Body of pancreas (tissue), 4 donors: Measurements from ENCODE around the gene CDH22. TPM values are rescaled to one million over a fixed set of nuclear protein-coding genes. Genes with fewer than 3 reads are reported as not detected.

Source experiments
- ATAC-seq: fragments of 150-250 bp; one replicate; pipeline ENCODE4 v1.9.1; 2016
- DNase-seq, 4 donors: peaks; one replicate each; pipeline ENCODE4 v3.0.0-alpha.2; 2019
- H3K27ac ChIP-seq, 4 donors: fragments of 200-600 bp; sonication (generic); 1 replicate in 3 of 4; 2 replicates in 1 of 4; pipeline versions ENCODE4 v1.5.1 to v1.6.1; 2016 to 2019; ENCODE audit warnings: mild to moderate bottlenecking in 1 of 4, mixed read lengths in 1 of 4, moderate library complexity in 1 of 4
- H3K27me3 ChIP-seq, 2 donors: fragments of 200-600 bp; sonication (generic); one replicate each; pipeline ENCODE4 v1.6.0; 2016; ENCODE audit warnings: mild to moderate bottlenecking in 1 of 2
- H3K36me3 ChIP-seq, 2 donors: fragments of 200-600 bp; sonication (generic); replicated peaks in 1 of 2; 2 replicates each; pipeline ENCODE4 v1.5.1; 2016; ENCODE audit warnings: low read depth in 2 of 2; ENCODE audit not compliant: insufficient read depth in 1 of 2
- H3K4me1 ChIP-seq: fragments of 200-600 bp; sonication (generic); one replicate; pipeline ENCODE4 v1.6.0; 2016
- H3K4me3 ChIP-seq, 2 donors: fragments of 200-600 bp; sonication (generic); 1 replicate in 1 of 2; 2 replicates in 1 of 2; pipeline ENCODE4 v1.5.1; 2016 to 2019
- H3K9me3 ChIP-seq, 3 donors: fragments of 200-600 bp; sonication (generic); 1 replicate in 2 of 3; 2 replicates in 1 of 3; pipeline ENCODE4 v1.5.1; 2016
- POLR2A ChIP-seq, 3 donors: fragments of 450-650 bp; IDR thresholded peaks; one replicate each; pipeline ENCODE4 v1.6.1; 2016; ENCODE audit warnings: antibody characterized with exemption in 3 of 3, mild to moderate bottlenecking in 2 of 3
- WGBS, 2 donors: methylation state at CpG; one replicate each; pipeline ENCODE4 v1.1.5; 2017; 5-methylcytosine and 5-hydroxymethylcytosine counted together
- intact Hi-C: fragments of 100-400 bp; cut with DNase I; formaldehyde crosslinking; loops from one replicate; pipeline ENCODE4 v1.15.1; 2023
- total RNA-seq, 2 donors: library from RNA; depleted of rRNA; stranded (reverse); fragments of >200 nt; gene quantifications; one replicate each; pipeline ENCODE4 v1.1.0, GENCODE V29; 2016
- TF ChIP-seq, protein P1 (sequence below), 7 experiments: fragments of 450-650 bp in 4 of 7; fragments of 200-600 bp in 3 of 7; sonication (generic) in 3 of 7; IDR thresholded peaks; one replicate each; pipeline ENCODE4 v1.5.1; 2016 to 2019; ENCODE audit warnings: antibody characterized with exemption in 7 of 7

The CDH22 gene
- total RNA-seq, 2 donors from 2014 or later = 1.3 to 2.1 TPM

DNA sequence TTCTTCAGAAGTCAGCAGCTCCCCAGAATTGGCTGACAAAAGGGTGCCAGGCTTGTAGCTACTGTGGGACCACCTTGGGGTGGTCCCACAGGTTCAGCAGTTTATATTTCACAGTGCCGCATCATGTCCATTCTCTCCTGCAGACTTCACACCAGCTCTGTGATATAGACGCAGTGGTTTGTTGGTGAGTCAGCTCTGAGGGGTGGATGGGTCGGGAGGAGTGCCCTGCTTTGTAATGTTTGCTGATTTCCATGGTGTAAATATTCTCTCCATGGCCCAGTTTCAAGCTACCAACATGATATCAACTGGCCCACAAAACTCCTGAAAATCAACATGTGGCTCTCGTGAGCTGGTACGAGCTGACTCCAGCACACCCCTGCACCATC lies 78.2 kb downstream of the CDH22 start:
- Histone ChIP-seq H3K4me1 (no peaks in the 10 kb centered on the region), H3K36me3 (no peaks in the 10 kb centered on the region), H3K4me3 (no peak overlapping the region), H3K27me3 (no peaks in the 10 kb centered on the region), H3K27ac (no peak overlapping the region), H3K9me3 (no peaks in the 10 kb centered on the region)
- no peak for ATAC-seq
- WGBS, 2 donors = 73 to 87% methylated on average over 4 to 5 of the region's 5 CpGs
- TF ChIP-seq POLR2A (IDR thresholded peaks at IDR 0.05) = no peak
- TF ChIP-seq, protein P1, sequence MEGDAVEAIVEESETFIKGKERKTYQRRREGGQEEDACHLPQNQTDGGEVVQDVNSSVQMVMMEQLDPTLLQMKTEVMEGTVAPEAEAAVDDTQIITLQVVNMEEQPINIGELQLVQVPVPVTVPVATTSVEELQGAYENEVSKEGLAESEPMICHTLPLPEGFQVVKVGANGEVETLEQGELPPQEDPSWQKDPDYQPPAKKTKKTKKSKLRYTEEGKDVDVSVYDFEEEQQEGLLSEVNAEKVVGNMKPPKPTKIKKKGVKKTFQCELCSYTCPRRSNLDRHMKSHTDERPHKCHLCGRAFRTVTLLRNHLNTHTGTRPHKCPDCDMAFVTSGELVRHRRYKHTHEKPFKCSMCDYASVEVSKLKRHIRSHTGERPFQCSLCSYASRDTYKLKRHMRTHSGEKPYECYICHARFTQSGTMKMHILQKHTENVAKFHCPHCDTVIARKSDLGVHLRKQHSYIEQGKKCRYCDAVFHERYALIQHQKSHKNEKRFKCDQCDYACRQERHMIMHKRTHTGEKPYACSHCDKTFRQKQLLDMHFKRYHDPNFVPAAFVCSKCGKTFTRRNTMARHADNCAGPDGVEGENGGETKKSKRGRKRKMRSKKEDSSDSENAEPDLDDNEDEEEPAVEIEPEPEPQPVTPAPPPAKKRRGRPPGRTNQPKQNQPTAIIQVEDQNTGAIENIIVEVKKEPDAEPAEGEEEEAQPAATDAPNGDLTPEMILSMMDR (IDR thresholded peaks at IDR 0.05) = no peak
- DNase-seq = no peak
- intact Hi-C loops = no loop called here

DNA sequence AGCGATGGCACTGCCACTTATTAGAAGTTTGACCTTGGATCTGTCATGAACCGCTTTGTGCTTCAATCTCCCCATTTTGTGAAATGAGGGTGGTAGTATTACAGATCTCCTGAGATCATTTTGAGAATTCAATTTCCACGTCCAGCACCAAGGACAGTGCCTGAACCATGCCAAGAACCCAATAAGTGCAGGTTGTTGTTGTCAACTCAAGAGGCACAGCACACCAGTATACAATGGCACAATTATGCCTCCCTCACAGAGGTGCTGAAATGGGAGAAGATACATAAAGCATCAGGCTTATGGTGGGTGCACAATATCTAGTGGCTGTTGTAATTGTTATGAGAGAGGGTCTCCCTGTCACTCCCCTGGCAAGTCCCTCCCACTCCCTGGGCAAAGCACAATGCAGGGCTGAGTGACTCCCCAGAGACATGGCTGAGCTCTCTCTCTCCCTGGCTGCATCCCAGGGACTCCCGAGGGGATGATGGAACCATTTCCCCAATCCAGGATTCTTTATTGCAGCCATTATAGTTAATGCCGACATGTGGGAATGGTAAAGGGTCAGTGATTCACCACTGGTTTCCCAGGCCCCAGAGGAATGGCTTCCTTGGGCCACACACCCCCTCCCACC lies 78.7 kb downstream of the CDH22 start:
- intact Hi-C loops = no loop called here
- DNase-seq (no peak), ATAC-seq (no peak)
- Histone ChIP-seq H3K4me1 (no peaks in the 10 kb centered on the region), H3K27ac (no peak overlapping the region), H3K4me3 (no peak overlapping the region), H3K36me3 (no peaks in the 10 kb centered on the region), H3K9me3 (no peaks in the 10 kb centered on the region), H3K27me3 (no peaks in the 10 kb centered on the region)
- no peak for TF ChIP-seq POLR2A (IDR thresholded peaks at IDR 0.05)
- TF ChIP-seq, protein P1 (IDR thresholded peaks at IDR 0.05) = no peak
- 46 to 50% methylated on average over 5 of the region's 5 CpGs for WGBS, 2 donors

DNA sequence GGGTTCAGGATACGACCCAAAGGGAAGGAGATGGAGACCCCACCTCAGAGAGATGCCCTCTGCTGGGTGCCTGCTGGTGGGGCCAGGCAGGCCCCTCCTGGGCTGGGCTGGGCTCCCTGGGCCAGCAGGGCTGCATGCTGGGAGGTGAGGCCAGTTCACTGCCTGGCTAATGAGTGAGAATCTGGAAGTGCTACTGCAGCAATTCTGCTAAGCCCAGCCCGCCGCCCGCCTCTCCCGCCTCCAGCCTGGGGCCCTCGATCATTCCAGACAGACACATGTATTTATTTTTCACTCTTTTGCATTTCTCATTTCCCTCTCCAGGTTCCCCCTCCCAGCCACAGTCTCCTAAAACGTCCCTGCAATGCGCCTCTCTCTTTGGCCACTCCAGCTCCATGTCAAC lies 79.6 kb downstream of the CDH22 start:
- no peaks in the 10 kb centered on the region for H3K27me3 ChIP-seq
- 45 to 54% methylated on average over 8 of the region's 8 CpGs for WGBS, 2 donors
- no peak for TF ChIP-seq POLR2A (IDR thresholded peaks at IDR 0.05)
- TF ChIP-seq, protein P1 (IDR thresholded peaks at IDR 0.05) = no peak
- no peaks in the 10 kb centered on the region for H3K9me3 ChIP-seq
- intact Hi-C loops = no loop called here
- H3K4me3 ChIP-seq = no peak overlapping the region
- ATAC-seq (no peak), DNase-seq (no peak)
- no peak overlapping the region for H3K27ac ChIP-seq
- H3K4me1 ChIP-seq = no peaks in the 10 kb centered on the region
- no peaks in the 10 kb centered on the region for H3K36me3 ChIP-seq

DNA sequence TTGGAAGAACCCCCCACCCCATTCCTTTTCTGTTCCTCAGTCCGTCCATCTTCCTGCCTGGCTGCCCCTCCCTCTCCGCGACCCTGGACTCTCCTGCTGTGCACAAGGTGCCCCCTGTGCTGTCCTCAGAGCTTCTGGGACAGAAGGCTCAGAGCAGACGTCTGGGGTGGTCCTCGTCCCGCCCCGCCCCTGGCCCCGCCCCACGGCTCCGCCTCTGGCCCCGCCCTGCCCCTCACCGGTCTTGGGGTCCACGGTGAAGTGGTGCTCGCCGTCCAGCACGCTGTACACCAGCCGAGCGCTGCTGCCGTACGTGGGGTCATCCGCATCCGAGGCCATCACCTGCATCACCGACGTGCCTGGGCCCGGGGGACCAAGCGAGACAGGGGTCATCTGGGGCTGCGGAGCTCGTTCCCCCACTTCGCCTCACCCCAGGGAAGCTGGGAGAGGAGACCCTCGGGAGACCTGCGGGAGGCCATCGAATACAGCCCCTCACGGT lies 81.0 kb downstream of the CDH22 start:
- no peaks in the 10 kb centered on the region for H3K4me1 ChIP-seq
- no peak overlapping the region for H3K4me3 ChIP-seq
- H3K36me3 ChIP-seq = no peaks in the 10 kb centered on the region
- H3K27me3 ChIP-seq = no peaks in the 10 kb centered on the region
- DNase-seq = no peak
- no peak overlapping the region for H3K27ac ChIP-seq
- TF ChIP-seq, protein P1 (IDR thresholded peaks at IDR 0.05) = no peak
- TF ChIP-seq POLR2A (IDR thresholded peaks at IDR 0.05) = no peak
- ATAC-seq = no peak
- H3K9me3 ChIP-seq = no peaks in the 10 kb centered on the region
- intact Hi-C loops = no loop called here
- WGBS, 2 donors = 45 to 60% methylated on average over 8 to 30 of the region's 33 CpGs

DNA sequence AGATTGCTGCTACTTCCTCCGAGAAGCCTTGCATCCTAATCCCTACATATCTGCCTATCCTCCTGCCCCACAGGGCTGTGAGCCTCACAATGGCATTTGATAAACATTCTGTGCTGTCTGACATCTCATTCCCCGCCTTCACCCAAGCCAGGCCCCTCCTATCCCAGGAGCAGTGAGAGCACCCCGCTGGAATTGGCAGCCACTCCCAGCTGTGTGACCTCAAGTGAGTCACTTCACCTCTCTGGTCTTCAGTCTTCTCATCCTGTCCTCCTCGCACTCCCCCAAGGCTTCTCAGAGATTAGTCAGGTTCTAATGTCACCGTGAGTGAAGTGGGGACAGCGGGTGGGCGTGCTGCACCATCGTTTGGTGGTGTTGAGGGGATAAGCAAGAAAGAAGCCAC lies 81.7 kb downstream of the CDH22 start:
- Histone ChIP-seq H3K36me3 (no peaks in the 10 kb centered on the region), H3K9me3 (no peaks in the 10 kb centered on the region), H3K4me3 (no peak overlapping the region), H3K4me1 (no peaks in the 10 kb centered on the region), H3K27me3 (no peaks in the 10 kb centered on the region), H3K27ac (no peak overlapping the region)
- DNase-seq (no peak), ATAC-seq (no peak)
- WGBS, 2 donors = 43 to 53% methylated on average over 8 of the region's 8 CpGs
- intact Hi-C loops = no loop called here
- TF ChIP-seq, protein P1 (IDR thresholded peaks at IDR 0.05) = no peak
- TF ChIP-seq POLR2A (IDR thresholded peaks at IDR 0.05) = no peak
